ENCODE results near the gene REM2. TPM values are rescaled to one million over a fixed set of nuclear protein-coding genes. Genes with fewer than 3 reads are reported as not detected.

The REM2 gene
- total RNA-seq, 4 donors from 2014 or later: 0.26 to 0.66 (median 0.38) TPM

DNA sequence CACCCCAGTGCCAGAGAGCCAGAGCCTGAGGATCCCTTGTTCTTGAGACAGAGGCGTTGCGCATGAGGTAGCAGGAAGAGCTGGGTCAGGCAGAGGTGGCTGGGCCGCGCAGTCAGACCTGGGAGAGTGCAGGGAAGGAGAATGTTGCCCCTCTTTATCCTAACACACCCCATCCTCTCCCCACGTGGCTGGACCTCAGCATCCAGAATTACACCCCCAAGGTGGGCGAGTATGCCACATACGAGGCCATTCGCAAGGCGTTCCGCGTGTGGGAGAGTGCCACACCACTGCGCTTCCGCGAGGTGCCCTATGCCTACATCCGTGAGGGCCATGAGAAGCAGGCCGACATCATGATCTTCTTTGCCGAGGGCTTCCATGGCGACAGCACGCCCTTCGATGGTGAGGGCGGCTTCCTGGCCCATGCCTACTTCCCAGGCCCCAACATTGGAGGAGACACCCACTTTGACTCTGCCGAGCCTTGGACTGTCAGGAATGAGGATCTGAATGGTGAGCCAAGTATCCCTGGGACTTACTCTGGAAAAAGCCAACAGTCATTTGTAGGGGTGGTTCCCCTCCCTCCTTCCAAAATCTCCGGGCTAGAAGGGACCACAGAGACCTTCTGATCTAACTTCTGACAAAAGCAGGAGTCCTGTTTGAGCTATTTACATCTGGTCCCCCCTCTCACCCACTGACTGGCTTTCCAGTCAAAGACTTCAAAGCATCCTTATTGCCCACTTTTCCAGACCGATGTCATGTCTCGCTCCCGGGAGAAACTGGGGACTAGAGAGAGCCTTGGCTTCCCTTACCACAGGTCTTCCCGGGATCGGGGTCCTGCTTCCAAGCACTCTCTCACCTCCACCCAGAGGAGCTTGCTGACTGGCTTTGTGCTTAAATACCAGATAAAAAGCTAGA, 40.6 kb upstream of the REM2 start:
- Histone ChIP-seq H3K4me1 (peaks cover 33 to 92% (median 89%) of the 10 kb centered on the region in 4 donors), H3K4me3 (no peak overlapping the region), H3K9me3 (no peaks in the 10 kb centered on the region), H3K27me3 (no peaks in the 10 kb centered on the region), H3K36me3 (peaks cover 52 to 66% (median 60%) of the 10 kb centered on the region in 4 donors), H3K27ac (replicated peaks in 1 of 4) (peak overlapping the region in 3 of 4 donors; percentile 28 to 97 (median 34))
- DNase-seq (ENCODE audit: extremely low spot score): no peak
- WGBS: 91% methylated on average over 21 of the region's 28 CpGs
- intact Hi-C loops (cut with DNase I): no loop called here
- TF ChIP-seq EP300 (IDR thresholded peaks at IDR 0.05) (no peak), POLR2A (IDR thresholded peaks at IDR 0.05; ENCODE audit: low read depth) (no peak), POLR2AphosphoS5 (IDR thresholded peaks at IDR 0.05) (no peak)
- TF ChIP-seq, protein P1, sequence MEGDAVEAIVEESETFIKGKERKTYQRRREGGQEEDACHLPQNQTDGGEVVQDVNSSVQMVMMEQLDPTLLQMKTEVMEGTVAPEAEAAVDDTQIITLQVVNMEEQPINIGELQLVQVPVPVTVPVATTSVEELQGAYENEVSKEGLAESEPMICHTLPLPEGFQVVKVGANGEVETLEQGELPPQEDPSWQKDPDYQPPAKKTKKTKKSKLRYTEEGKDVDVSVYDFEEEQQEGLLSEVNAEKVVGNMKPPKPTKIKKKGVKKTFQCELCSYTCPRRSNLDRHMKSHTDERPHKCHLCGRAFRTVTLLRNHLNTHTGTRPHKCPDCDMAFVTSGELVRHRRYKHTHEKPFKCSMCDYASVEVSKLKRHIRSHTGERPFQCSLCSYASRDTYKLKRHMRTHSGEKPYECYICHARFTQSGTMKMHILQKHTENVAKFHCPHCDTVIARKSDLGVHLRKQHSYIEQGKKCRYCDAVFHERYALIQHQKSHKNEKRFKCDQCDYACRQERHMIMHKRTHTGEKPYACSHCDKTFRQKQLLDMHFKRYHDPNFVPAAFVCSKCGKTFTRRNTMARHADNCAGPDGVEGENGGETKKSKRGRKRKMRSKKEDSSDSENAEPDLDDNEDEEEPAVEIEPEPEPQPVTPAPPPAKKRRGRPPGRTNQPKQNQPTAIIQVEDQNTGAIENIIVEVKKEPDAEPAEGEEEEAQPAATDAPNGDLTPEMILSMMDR (IDR thresholded peaks at IDR 0.05): no peak

DNA sequence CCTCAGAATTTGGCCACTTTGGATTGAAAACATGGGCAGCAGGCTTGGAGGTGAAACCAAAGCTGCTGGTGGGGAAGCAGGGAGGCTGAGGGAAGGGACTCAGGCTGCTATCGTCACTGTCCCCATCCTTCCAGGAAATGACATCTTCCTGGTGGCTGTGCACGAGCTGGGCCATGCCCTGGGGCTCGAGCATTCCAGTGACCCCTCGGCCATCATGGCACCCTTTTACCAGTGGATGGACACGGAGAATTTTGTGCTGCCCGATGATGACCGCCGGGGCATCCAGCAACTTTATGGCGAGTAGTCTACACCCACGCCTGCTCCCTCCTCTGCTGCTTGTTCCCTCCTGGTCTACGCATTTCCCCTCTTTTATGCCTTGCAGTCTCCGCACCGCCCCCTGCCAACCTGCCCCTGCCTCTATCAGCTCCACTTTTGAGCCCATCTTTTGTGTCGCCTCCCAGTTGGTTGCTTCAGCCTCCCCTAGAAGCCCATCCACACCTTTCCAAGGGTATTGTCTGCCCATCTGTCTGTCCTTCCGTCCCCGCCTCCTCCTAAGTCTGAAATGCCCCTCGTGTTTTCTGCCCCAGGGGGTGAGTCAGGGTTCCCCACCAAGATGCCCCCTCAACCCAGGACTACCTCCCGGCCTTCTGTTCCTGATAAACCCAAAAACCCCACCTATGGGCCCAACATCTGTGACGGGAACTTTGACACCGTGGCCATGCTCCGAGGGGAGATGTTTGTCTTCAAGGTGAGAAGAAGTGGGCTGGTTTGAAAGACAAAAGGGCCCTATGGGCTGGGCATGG, 39.7 kb upstream of the REM2 start:
- intact Hi-C loops (cut with DNase I): no loop called here
- Histone ChIP-seq H3K27me3 (no peaks in the 10 kb centered on the region), H3K27ac (replicated peaks in 1 of 4) (peak overlapping the region in 3 of 4 donors; percentile 28 to 97 (median 34)), H3K36me3 (peaks cover 52 to 66% (median 60%) of the 10 kb centered on the region in 4 donors), H3K9me3 (no peaks in the 10 kb centered on the region), H3K4me1 (peaks cover 37 to 95% (median 90%) of the 10 kb centered on the region in 4 donors), H3K4me3 (no peak overlapping the region)
- DNase-seq (ENCODE audit: extremely low spot score): no peak
- TF ChIP-seq, protein P1 (IDR thresholded peaks at IDR 0.05): no peak
- TF ChIP-seq POLR2AphosphoS5 (IDR thresholded peaks at IDR 0.05): no peak
- TF ChIP-seq EP300 (IDR thresholded peaks at IDR 0.05): no peak
- no peak for TF ChIP-seq POLR2A (IDR thresholded peaks at IDR 0.05; ENCODE audit: low read depth)
- WGBS: 79% methylated on average over 21 of the region's 21 CpGs

DNA sequence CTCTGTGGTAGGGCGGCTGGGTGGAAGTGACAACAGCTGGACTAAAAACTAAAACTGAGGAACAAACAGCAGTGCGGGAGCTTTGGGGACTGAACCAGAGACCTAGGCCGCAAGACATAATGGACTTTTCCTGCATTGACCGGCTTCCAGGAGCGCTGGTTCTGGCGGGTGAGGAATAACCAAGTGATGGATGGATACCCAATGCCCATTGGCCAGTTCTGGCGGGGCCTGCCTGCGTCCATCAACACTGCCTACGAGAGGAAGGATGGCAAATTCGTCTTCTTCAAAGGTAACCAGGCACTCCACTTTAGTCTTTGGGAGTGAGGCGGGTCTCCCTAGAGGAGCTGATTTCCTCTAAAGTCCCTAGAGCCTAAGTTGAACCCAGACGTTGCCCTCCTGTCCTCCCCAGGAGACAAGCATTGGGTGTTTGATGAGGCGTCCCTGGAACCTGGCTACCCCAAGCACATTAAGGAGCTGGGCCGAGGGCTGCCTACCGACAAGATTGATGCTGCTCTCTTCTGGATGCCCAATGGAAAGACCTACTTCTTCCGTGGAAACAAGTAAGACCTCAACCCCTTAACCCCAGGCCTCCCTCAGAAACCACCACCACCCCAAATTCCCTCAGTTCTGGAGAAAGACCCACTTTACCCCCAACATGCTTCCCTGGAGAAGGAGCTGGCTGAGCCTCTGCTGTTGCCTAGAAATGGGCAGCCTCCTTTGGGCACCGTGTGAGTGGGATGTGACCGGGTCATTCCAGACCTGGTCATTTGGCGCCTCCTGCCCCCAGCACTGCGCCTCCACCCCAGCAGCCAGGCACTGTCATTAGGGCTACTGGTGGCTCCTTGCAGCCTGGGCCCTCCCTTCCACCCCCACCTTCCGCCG, 38.6 kb upstream of the REM2 start:
- H3K36me3 ChIP-seq: peaks cover 52 to 66% (median 60%) of the 10 kb centered on the region in 4 donors
- 92% methylated on average over 17 of the region's 22 CpGs for WGBS
- H3K27me3 ChIP-seq: no peaks in the 10 kb centered on the region
- no peaks in the 10 kb centered on the region for H3K9me3 ChIP-seq
- peak overlapping the region in 1 of 4 donors; percentile 22 for H3K27ac ChIP-seq (replicated peaks in 1 of 4)
- DNase-seq (ENCODE audit: extremely low spot score): no peak
- peaks cover 37 to 95% (median 90%) of the 10 kb centered on the region in 4 donors for H3K4me1 ChIP-seq
- H3K4me3 ChIP-seq: no peak overlapping the region
- intact Hi-C loops (cut with DNase I): no loop called here
- TF ChIP-seq POLR2A (IDR thresholded peaks at IDR 0.05; ENCODE audit: low read depth): no peak
- no peak for TF ChIP-seq EP300 (IDR thresholded peaks at IDR 0.05)
- TF ChIP-seq POLR2AphosphoS5 (IDR thresholded peaks at IDR 0.05): no peak
- TF ChIP-seq, protein P1 (IDR thresholded peaks at IDR 0.05): no peak

DNA sequence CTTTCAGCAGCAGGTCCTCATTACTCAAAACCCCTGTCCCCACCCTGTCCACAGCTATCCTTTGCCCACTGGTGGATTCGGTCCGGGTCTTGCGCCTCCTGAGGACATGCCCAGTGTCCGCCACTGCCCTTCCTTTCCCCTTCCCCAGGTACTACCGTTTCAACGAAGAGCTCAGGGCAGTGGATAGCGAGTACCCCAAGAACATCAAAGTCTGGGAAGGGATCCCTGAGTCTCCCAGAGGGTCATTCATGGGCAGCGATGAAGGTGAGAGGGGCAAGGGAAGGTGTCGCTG, 38.0 kb upstream of the REM2 start:
- Histone ChIP-seq H3K4me3 (no peak overlapping the region), H3K27ac (replicated peaks in 1 of 4) (peak overlapping the region in 1 of 4 donors; percentile 22), H3K9me3 (no peaks in the 10 kb centered on the region), H3K4me1 (peaks cover 40 to 95% (median 90%) of the 10 kb centered on the region in 4 donors), H3K27me3 (no peaks in the 10 kb centered on the region), H3K36me3 (peaks cover 52 to 65% (median 60%) of the 10 kb centered on the region in 4 donors)
- intact Hi-C loops (cut with DNase I): no loop called here
- TF ChIP-seq POLR2AphosphoS5 (IDR thresholded peaks at IDR 0.05) (no peak), POLR2A (IDR thresholded peaks at IDR 0.05; ENCODE audit: low read depth) (no peak), EP300 (IDR thresholded peaks at IDR 0.05) (no peak)
- TF ChIP-seq, protein P1 (IDR thresholded peaks at IDR 0.05): no peak
- no peak for DNase-seq (ENCODE audit: extremely low spot score)
- WGBS: 89% methylated on average over 9 of the region's 9 CpGs

All from esophagus muscularis mucosa (tissue), 4 donors.